Measurements from ENCODE around the gene USP5.

Gene USP5

GRCh38 chr12:6861391-6861790, 9.4 kb downstream of the USP5 start:
- TF ChIP-seq CEBPB (IDR thresholded peaks at IDR 0.05): no peak
- no peak for TF ChIP-seq USF1 (IDR thresholded peaks at IDR 0.05)
- TF ChIP-seq REST (IDR thresholded peaks at IDR 0.05; ENCODE audit: low read depth): no peak
- no peak for TF ChIP-seq YY1 (IDR thresholded peaks at IDR 0.05; ENCODE audit: low read depth)
- TF ChIP-seq ZBTB7A (IDR thresholded peaks at IDR 0.05; ENCODE audit: low read depth): no peak

- TF ChIP-seq CREB1 (IDR thresholded peaks at IDR 0.05; ENCODE audit: low read depth): no peak
- TF ChIP-seq USF1 (IDR thresholded peaks at IDR 0.05): no peak
- TF ChIP-seq TAF1 (IDR thresholded peaks at IDR 0.05; ENCODE audit: low read depth): no peak
- TF ChIP-seq EP300 (IDR thresholded peaks at IDR 0.05; ENCODE audit: borderline replicate concordance): no peak
- TF ChIP-seq RAD21 (IDR thresholded peaks at IDR 0.05; ENCODE audit: low read depth): no peak
- no peak for TF ChIP-seq ZBTB7A (IDR thresholded peaks at IDR 0.05; ENCODE audit: low read depth)
- TF ChIP-seq CEBPB (IDR thresholded peaks at IDR 0.05): no peak
- TF ChIP-seq NFIC (IDR thresholded peaks at IDR 0.05): no peak
- no peak for TF ChIP-seq FOXM1 (IDR thresholded peaks at IDR 0.05; ENCODE audit: borderline replicate concordance, low read depth)
- TF ChIP-seq EGR1 (IDR thresholded peaks at IDR 0.05): no peak
- no peak for TF ChIP-seq MAX (IDR thresholded peaks at IDR 0.05)
- TF ChIP-seq TCF12 (IDR thresholded peaks at IDR 0.05; ENCODE audit: low read depth): no peak
- no peak for TF ChIP-seq YY1 (IDR thresholded peaks at IDR 0.05; ENCODE audit: low read depth)
- TF ChIP-seq TEAD4 (IDR thresholded peaks at IDR 0.05): no peak
- no peak for TF ChIP-seq REST (IDR thresholded peaks at IDR 0.05; ENCODE audit: low read depth)
Measured at GRCh38 chr12:6863033-6863432, 11.1 kb downstream of the USP5 start.

GRCh38 chr12:6863586-6864321, 11.8 kb downstream of the USP5 start:
- no peak for TF ChIP-seq RAD21 (IDR thresholded peaks at IDR 0.05; ENCODE audit: low read depth)
- TF ChIP-seq NFIC (IDR thresholded peaks at IDR 0.05): no peak
- TF ChIP-seq MAX (IDR thresholded peaks at IDR 0.05): no peak
- TF ChIP-seq USF1 (IDR thresholded peaks at IDR 0.05): no peak
- no peak for TF ChIP-seq EGR1 (IDR thresholded peaks at IDR 0.05)
- TF ChIP-seq YY1 (IDR thresholded peaks at IDR 0.05; ENCODE audit: low read depth): no peak
- no peak for TF ChIP-seq EP300 (IDR thresholded peaks at IDR 0.05; ENCODE audit: borderline replicate concordance)
- TF ChIP-seq REST (IDR thresholded peaks at IDR 0.05; ENCODE audit: low read depth): no peak
- TF ChIP-seq FOXM1 (IDR thresholded peaks at IDR 0.05; ENCODE audit: borderline replicate concordance, low read depth): no peak
- TF ChIP-seq TAF1 (IDR thresholded peaks at IDR 0.05; ENCODE audit: low read depth): no peak
- TF ChIP-seq TCF12 (IDR thresholded peaks at IDR 0.05; ENCODE audit: low read depth): no peak

Measured in Ishikawa (cell line).